BLaER1 (cell line): ENCODE data around the gene PPP2R5E.

Source experiments
- H3K27ac ChIP-seq: shearing (Covaris generic); formaldehyde crosslinking; 2 replicates; pipeline ENCODE4 v1.8.1; 2022
- H3K27me3 ChIP-seq: shearing (Covaris generic); formaldehyde crosslinking; 2 replicates; pipeline ENCODE4 v1.8.1; 2022
- H3K36me3 ChIP-seq: shearing (Covaris generic); formaldehyde crosslinking; 2 replicates; pipeline ENCODE4 v1.8.1; 2022
- H3K4me1 ChIP-seq: shearing (Covaris generic); formaldehyde crosslinking; 2 replicates; pipeline ENCODE4 v1.8.1; 2022
- H3K4me2 ChIP-seq: shearing (Covaris generic); formaldehyde crosslinking; 2 replicates; pipeline ENCODE4 v1.8.1; 2022
- H3K4me3 ChIP-seq: shearing (Covaris generic); formaldehyde crosslinking; 2 replicates; pipeline ENCODE4 v1.8.1; 2022
- H3K9ac ChIP-seq: shearing (Covaris generic); formaldehyde crosslinking; 2 replicates; pipeline ENCODE4 v1.8.1; 2022
- H3K9me3 ChIP-seq: shearing (Covaris generic); formaldehyde crosslinking; 2 replicates; pipeline ENCODE4 v1.8.1; 2022
- H4K20me1 ChIP-seq: shearing (Covaris generic); formaldehyde crosslinking; 2 replicates; pipeline ENCODE4 v1.8.1; 2022
- Cebpa-rat ChIP-seq: shearing (Covaris generic); IDR thresholded peaks from 2 replicates; pipeline ENCODE4 v1.8.1; 2022

The PPP2R5E gene

DNA sequence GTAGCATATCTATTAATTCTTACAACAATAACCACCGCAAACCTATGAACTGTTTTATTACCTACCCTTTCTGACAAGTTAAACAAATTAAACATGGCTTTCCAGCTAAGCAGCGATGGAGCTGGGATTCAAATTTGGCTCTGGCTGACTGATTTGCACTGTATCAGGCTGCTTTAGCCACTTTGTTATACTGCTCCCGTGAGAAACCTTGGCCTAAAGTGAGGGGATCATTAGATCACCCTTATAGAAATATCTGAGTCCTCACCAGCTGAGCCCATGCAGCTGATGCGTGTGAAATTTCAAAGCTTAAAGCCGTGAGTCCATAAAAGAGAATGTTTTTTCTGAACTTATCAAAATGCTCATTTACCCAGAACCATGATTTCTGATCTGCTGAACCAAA, 216.3 kb downstream of the PPP2R5E start:
- no peaks in the 10 kb centered on the region for H3K36me3 ChIP-seq
- H3K9ac ChIP-seq, result no peak overlapping the region
- TF ChIP-seq Cebpa-rat, result no peak
- no peaks in the 10 kb centered on the region for H4K20me1 ChIP-seq
- no peak overlapping the region for H3K4me3 ChIP-seq
- H3K27ac ChIP-seq, result no peak overlapping the region
- H3K4me1 ChIP-seq, result no peaks in the 10 kb centered on the region
- H3K27me3 ChIP-seq, result no peaks in the 10 kb centered on the region
- H3K4me2 ChIP-seq, result no peak overlapping the region
- no peaks in the 10 kb centered on the region for H3K9me3 ChIP-seq

GRCh38 chr14:63322897-63323573, 220.1 kb downstream of the PPP2R5E start:
- H3K4me1 ChIP-seq, result no peaks in the 10 kb centered on the region
- H3K27ac ChIP-seq, result no peak overlapping the region
- no peak overlapping the region for H3K9ac ChIP-seq
- no peak overlapping the region for H3K4me2 ChIP-seq
- H3K36me3 ChIP-seq, result no peaks in the 10 kb centered on the region
- H3K9me3 ChIP-seq, result no peaks in the 10 kb centered on the region
- no peaks in the 10 kb centered on the region for H4K20me1 ChIP-seq
- no peaks in the 10 kb centered on the region for H3K27me3 ChIP-seq
- H3K4me3 ChIP-seq, result no peak overlapping the region
- no peak for TF ChIP-seq Cebpa-rat

DNA sequence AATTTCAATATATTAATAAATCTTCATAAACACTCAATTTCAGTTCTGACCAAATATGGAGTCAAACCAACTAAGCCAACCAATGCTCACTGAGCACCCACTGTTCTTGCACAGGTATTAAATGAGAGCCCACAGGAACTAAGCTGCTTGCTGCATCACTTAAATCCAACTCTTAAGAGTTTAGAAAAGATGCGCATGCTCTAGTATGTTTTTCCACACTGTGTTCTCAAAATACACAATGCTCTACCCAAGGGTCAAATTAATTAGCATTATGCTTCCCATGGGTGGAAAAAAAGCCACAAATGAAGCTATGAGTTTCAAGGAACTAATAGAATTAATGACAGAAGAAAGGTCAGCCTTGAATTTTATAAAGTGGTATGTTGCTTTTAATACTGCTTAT, 220.7 kb downstream of the PPP2R5E start:
- Histone ChIP-seq H3K27ac (no peak overlapping the region), H3K9ac (no peak overlapping the region), H3K27me3 (no peaks in the 10 kb centered on the region), H3K9me3 (no peaks in the 10 kb centered on the region), H4K20me1 (no peaks in the 10 kb centered on the region), H3K4me2 (no peak overlapping the region), H3K36me3 (no peaks in the 10 kb centered on the region), H3K4me3 (no peak overlapping the region), H3K4me1 (no peaks in the 10 kb centered on the region)
- no peak for TF ChIP-seq Cebpa-rat
